Stimulated activated CD8-positive, alpha-beta memory T cell treated with anti-CD3 and anti-CD28 coated beads, Interleukin-12 subunit alpha, Interleukin-12 subunit beta, amount 100 ng/mL, for 24 hours (primary cell): ENCODE measurements around the gene FTO.

Source experiments
- DNase-seq: peaks from one replicate; pipeline ENCODE4 v3.0.0-alpha.2; 2020; ENCODE audit errors: extremely low read depth

The FTO gene

GRCh38 chr16:53708490-53708889 lies 4.5 kb downstream of the FTO start:
- no peak for DNase-seq

GRCh38 chr16:53711390-53711789 lies 7.4 kb downstream of the FTO start:
- DNase-seq = no peak

DNA sequence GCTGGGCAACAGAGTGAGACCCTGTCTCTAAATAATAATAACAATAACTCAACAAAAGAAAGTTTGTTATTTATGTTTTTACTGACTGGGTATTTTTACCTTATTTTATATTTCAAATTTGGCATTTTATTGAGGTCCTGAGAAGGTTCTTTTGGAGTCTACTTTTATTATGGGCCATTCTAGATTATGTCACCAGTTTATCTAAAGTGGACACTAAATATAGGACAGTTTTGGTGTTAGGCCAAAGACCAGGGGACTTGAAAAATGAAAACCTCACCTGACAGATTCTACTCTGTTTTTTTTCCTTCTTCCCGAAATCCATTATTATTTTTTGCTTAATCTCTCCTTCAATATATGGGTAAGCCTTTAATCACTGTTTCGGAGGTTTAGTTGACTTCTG lies 8.1 kb downstream of the FTO start:
- no peak for DNase-seq

DNA sequence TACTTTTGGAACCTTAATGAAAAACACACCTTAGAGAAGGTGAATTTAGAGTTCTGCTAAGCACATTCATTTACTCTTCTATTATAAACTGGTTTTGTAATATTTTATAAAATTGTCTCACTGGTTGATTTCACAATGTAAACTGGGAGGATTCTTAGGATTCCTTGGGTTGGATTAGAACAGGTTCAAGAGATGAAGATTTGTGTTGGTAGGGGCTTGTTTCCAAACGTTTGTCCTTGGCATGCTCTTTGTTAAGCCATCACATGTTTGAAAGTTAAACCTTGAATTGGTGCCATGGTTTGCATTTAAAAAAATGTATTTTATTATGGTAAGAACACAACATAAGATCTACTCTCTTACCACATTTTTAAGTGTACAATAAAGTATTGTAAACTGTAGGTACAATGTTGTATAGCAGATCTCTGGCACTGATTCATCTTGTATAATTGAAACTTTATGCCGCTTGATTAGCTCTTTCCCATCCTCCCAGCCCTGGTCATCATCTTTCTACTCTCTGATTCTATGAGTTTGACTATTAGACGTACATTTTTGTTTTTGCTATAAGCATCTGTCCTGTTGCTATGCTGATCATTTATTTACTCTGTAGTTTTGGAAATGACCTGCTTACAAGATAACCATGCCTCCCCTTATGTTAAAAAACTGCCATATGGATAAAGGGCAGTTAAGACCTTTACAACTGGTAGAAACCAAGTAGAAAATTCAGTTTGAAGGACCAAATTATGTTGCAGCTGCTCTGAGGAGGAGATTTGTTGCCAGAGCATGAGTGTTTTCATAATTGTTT lies 9.6 kb downstream of the FTO start:
- no peak for DNase-seq

DNA sequence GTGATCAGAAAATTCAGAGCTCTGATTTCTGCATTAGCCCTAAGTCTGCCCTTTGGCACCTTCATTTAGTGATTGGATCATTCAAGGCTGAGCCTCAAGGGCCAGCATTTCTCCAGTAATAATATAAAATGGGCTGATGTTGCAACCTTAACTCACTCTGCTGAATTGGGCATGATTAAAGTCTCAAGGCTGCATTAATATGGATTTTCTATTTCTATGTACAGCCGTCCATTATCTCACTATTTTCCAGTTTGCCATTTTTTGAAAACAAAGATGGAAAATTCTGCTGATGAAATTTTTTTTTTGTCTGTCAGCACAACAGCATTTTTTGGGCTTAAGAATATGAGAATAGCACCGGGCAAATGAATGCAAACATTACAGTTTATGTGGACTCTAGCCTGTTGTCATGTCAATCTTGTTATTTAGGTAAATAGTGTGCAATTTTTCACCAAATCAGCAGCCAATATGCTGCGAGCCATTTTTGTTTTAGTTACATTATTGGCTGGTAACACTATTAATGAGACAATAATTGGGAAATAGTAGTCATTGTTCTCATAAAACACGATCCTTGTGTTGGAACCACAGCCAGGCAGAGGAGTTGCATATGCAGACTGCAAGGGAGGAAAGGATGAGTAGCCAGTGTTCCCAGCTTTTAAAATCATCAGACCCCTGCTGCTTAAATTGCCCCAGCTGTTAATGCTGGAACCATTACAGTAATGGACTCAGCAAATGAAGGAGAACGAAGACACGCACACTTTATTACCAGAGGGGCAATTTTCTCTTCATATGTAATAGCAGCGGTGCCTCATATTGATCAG lies 10.5 kb downstream of the FTO start:
- no peak for DNase-seq

DNA sequence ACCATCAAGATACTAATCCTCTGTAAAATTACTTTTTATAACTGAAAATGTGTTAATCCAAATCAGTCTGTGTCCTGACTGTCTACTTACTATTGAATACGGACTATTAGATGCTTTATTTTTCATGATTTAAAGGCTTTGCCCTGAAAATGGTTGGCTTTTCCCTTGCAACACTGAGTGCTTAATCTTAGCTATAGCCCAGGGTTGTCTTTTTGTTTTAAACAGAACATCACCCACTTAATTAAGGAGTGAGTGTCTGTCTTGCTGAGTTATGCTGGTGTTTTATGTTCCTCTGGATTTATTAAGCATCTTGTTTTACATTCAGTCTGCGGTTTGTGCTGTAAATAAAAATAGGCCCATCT lies 11.0 kb downstream of the FTO start:
- no peak for DNase-seq

DNA sequence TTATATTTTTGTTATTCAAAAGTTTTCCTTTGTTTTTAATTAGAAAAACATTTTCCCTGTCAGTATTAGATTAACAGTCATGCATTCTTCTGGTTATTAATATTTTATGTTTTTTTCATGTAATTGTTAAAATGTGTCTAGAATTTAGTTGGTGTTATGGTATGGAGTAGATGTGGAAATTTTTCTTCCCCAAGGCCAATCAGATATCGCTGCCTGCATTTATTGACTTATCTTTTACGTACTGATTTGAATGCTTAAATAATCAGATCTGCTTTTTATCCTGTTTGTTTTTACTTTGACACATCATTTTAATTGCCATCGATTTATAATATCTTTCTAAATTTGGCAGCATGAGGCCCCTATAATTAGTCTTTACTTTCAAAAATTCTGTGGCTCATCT lies 13.6 kb downstream of the FTO start:
- no peak for DNase-seq

- no peak for DNase-seq
Measured at GRCh38 chr16:53721017-53721416, 17.1 kb downstream of the FTO start.

DNA sequence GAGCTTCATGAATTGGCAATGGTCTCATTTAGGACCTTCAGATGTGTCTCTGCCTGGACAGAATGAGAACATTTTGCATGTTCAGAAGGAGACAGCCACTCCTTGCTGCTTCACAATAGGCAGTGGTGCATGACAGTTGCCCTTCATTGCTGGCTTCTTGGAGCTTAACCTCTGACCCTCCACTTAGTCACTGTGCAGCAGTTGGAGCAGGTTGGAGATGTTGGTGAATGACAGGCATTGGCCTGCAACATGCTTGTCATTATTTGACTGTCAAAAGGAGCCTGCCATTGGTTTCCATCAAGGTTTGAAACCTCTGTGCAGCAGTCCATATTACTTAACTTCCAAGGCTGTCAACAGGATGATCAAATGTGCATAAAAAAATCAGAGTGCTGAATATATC lies 22.7 kb downstream of the FTO start:
- no peak for DNase-seq

DNA sequence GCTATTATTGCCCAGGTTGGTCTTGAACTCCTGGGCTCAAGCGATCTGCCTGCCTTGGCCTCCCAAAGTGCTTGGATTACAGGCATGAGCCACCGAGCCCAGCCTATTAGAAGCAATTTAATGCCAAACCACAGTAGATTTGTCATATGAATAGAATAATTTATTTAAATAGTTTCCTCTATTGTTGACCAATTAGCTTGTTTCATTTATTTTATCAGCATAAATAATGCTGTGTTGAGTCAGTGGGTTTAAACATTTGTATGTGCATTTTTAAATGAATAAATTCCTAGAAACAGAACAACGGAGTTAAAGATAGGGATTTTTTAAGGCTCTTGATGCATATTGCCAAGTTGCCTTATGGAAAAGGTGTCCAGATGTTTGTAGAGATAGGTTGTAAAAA lies 26.7 kb downstream of the FTO start:
- DNase-seq = no peak

DNA sequence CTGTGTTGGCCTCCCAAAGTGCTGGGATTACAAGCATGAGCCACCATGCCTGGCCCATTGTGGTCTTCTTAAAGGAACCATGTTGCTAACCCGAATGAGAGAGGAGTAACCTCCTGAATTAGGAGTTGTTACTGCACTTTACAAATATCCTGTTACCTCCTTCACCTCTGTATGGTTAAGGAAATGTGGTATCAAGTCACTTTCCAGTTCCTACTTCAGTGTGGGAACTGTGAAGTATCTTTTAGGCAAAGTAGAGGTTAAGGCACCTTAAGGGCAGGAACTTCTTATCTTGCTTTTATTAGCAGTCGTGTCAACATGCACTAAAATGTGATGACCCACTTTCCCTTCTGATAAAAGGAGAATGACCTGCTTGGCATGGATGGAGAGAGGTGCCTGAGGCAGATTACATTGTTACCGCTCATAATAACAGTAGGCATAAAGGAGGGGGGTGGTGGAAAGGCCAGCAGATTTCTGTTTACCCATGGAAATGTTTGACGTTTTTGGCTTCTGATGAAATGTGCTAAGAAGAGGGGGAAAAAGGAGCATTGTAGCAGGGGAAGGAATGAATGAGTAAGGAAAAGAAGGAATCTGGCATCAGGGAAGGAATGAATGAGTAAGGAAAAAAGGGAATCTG lies 28.5 kb downstream of the FTO start:
- DNase-seq = no peak

DNA sequence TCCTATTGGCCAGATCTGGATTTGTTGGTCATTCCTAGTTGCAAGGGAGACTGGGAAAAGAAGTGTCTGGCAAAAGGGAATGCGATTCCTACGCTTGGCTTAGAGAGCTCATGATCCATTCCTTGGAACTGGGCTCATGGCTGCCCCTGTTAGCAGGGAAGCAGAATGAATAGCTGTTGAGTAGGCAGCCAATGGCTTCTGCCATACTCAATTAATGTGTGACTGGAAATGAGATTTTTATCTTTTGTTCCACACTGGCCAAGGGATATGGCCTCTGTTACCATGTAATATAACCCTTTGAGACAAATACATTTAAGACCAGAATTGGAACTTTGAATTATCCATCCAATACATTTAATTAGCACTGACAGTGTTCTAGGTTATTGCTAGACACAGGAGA lies 31.0 kb downstream of the FTO start:
- DNase-seq = no peak

- no peak for DNase-seq
Measured at GRCh38 chr16:53736297-53736696, 32.3 kb downstream of the FTO start.

GRCh38 chr16:53737552-53737951 lies 33.6 kb downstream of the FTO start:
- DNase-seq = no peak

DNA sequence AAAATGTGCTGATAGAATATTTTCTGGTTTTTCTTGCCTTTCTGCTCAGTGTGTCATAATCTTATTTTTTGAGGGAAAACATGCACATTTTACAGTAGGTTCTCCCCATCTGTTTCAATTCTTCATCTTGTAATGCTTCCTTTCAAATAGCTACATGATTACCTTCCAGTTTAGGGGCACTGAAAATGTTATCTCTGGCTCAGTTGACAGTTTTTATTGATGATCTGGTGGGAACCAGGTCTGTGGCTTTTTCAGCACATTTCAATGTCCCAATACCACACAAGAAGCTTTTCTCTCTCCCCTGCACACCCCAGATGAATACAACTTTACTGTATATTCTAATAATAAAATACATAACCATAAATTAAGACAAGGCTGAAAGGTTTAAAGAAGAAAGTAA lies 36.5 kb downstream of the FTO start:
- DNase-seq = no peak

GRCh38 chr16:53740933-53741531 lies 37.1 kb downstream of the FTO start:
- DNase-seq = no peak

DNA sequence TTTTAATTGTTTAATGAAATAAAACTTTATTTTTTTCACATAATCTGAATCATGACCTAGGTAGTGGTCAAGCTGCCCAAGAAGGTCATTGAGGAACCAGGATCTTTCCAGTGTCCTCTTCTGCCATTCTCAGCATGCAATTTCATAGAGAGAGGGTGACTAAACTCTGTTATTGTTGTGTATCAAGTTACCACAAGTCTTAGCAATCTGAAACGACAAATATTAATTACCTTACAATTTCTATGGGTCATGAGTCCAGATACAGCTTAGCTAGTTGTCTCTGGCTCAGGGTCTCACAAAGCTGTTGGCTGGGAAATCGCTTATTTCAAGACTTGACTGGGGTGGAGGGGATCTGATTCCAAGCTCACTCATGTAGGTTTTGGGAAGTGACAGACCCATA lies 37.6 kb downstream of the FTO start:
- no peak for DNase-seq

- no peak for DNase-seq
Measured at GRCh38 chr16:53743149-53743566, 39.2 kb downstream of the FTO start.

DNA sequence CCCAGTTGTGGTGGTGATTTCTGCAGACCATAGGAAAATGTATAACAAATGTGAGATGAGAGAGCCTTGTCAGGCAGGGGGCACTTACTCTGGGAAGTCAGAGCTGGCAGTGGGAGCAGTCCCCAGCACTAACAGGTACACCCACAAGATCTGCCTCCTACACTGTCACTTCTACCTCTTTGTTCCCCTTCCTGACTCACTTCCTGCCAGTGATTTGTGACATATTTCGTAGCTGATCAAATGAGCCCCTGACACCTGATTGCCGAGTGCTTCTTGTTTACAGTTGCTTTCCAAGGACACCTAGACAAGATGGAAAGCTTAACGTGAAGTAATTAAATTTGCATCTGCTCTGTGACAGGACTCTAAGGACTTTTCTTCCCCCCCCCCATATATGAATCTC lies 40.5 kb downstream of the FTO start:
- DNase-seq = no peak

GRCh38 chr16:53745086-53745485 lies 41.1 kb downstream of the FTO start:
- DNase-seq = no peak

GRCh38 chr16:53745753-53746266 lies 41.9 kb downstream of the FTO start:
- DNase-seq = no peak

- DNase-seq = no peak
Measured at GRCh38 chr16:53752560-53752959, 48.6 kb downstream of the FTO start.
